CD4-positive, alpha-beta T cell (primary cell): ENCODE data around the gene CALN1. TPM values are rescaled to one million over a fixed set of nuclear protein-coding genes. Genes with fewer than 3 reads are reported as not detected.

Source experiments
- ATAC-seq: fragments of 200-7000 bp; cut with Tn5 transposase; one replicate; pipeline ENCODE4 v1.10.0; 2022; ENCODE audit warnings: mild to moderate bottlenecking; ENCODE audit not compliant: poor library complexity
- CTCF ChIA-PET: fragments of 350-600 bp; sonication (Branson Sonifier 250); formaldehyde crosslinking; loops from one replicate; lab custom pipeline; 2021; ENCODE audit warnings: antibody characterized with exemption, inconsistent platforms; lab: Charles Lee
- POLR2A ChIA-PET: fragments of 350-600 bp; sonication (Branson Sonifier 250); formaldehyde crosslinking; loops from one replicate; lab custom pipeline; 2021; ENCODE audit warnings: antibody characterized with exemption, inconsistent platforms; lab: Charles Lee
- DNase-seq, 14 experiments: peaks; one replicate each; pipeline ENCODE4 v3.0.0-alpha.2; 2013 to 2020; ENCODE audit warnings: mixed read lengths in 2 of 14
- H3K27ac ChIP-seq, 2 donors: one replicate each; pipeline versions ENCODE4 v1.5.1 to v1.7.0; 2013; ENCODE audit warnings: low read length in 2 of 2, low read depth in 1 of 2, mild to moderate bottlenecking in 1 of 2
- H3K27me3 ChIP-seq, 2 experiments: 1 replicate in 1 of 2; 2 replicates in 1 of 2; pipeline versions ENCODE4 v1.6.1 to v1.7.0; 2013; ENCODE audit warnings: low read length in 2 of 2, control low read depth in 1 of 2, mild to moderate bottlenecking in 1 of 2, moderate library complexity in 1 of 2; ENCODE audit not compliant: insufficient read depth in 2 of 2, control insufficient read depth in 1 of 2
- H3K36me3 ChIP-seq: one replicate; pipeline ENCODE4 v1.6.1; 2013; ENCODE audit warnings: low read length, control low read depth; ENCODE audit not compliant: insufficient read depth
- H3K4me1 ChIP-seq: one replicate; pipeline ENCODE4 v1.6.1; 2013; ENCODE audit warnings: low read length, control low read depth; ENCODE audit not compliant: insufficient read depth
- H3K4me3 ChIP-seq: one replicate; pipeline ENCODE4 v1.5.1; 2013; ENCODE audit warnings: mild to moderate bottlenecking, low read length, moderate library complexity
- H3K9me3 ChIP-seq, 2 experiments: 1 replicate in 1 of 2; 2 replicates in 1 of 2; pipeline versions ENCODE4 v1.6.1 to v1.7.0; 2013; ENCODE audit warnings: low read length in 2 of 2, mild to moderate bottlenecking in 2 of 2, control low read depth in 1 of 2, moderate library complexity in 1 of 2; ENCODE audit not compliant: control insufficient read depth in 1 of 2, insufficient read depth in 1 of 2
- H3K27ac Mint-ChIP-seq: one replicate; pipeline ENCODE4 v1.8.0; 2020; ENCODE audit warnings: mixed read lengths
- H3K27me3 Mint-ChIP-seq: one replicate; pipeline ENCODE4 v1.8.0; 2021; ENCODE audit warnings: mixed read lengths
- H3K36me3 Mint-ChIP-seq: one replicate; pipeline ENCODE4 v1.8.0; 2021; ENCODE audit warnings: low read depth, mixed read lengths
- H3K4me1 Mint-ChIP-seq: one replicate; pipeline ENCODE4 v1.8.0; 2021; ENCODE audit warnings: low read depth, mixed read lengths
- H3K4me3 Mint-ChIP-seq: one replicate; pipeline ENCODE4 v1.8.0; 2020; ENCODE audit warnings: mild to moderate bottlenecking, mixed read lengths
- H3K9me3 Mint-ChIP-seq: one replicate; pipeline ENCODE4 v1.8.0; 2020; ENCODE audit warnings: mixed read lengths
- CTCF ChIP-seq: fragments of 200-600 bp; IDR thresholded peaks from one replicate; pipeline ENCODE4 v1.8.0; 2022; ENCODE audit warnings: antibody characterized with exemption, mild to moderate bottlenecking
- intact Hi-C, 2 experiments: fragments of 100-400 bp; cut with DNase I in 1 of 2; cut with micrococcal nuclease in 1 of 2; formaldehyde crosslinking; loops; one replicate each; pipeline versions ENCODE4 v1.15.1 to v1.9.0; 2023 to 2025; cut with DNase I, micrococcal nuclease
- total RNA-seq, 174 experiments: library from RNA in 2 of 174; stranded (reverse) in 2 of 174; gene quantifications; one replicate each; pipeline ENCODE4 v1.2.3 and lab custom pipeline; 2021 to 2026

Gene CALN1
- total RNA-seq, 2 experiments from 2014 or later: 0.06 TPM; not detected in 1

GRCh38 chr7:72281308-72281707 lies 130.8 kb downstream of the CALN1 start:
- DNase-seq (no peak), ATAC-seq (no peak)
- no peaks in the 10 kb centered on the region for H3K4me1 ChIP-seq
- H3K36me3 ChIP-seq: no peaks in the 10 kb centered on the region
- Mint-ChIP-seq H3K4me3 (no peak overlapping the region), H3K4me1 (no peaks in the 10 kb centered on the region), H3K27me3 (no peaks in the 10 kb centered on the region), H3K27ac (no peak overlapping the region), H3K9me3 (peaks cover 15% of the 10 kb centered on the region), H3K36me3 (no peaks in the 10 kb centered on the region)
- H3K9me3 ChIP-seq: peaks cover 5 to 6% of the 10 kb centered on the region in 2 experiments
- CTCF ChIA-PET: no interaction called here
- no peak overlapping the region for H3K27ac ChIP-seq
- POLR2A ChIA-PET: no interaction called here
- H3K27me3 ChIP-seq: no peaks in the 10 kb centered on the region
- intact Hi-C loops: no loop called here
- no peak overlapping the region for H3K4me3 ChIP-seq
- TF ChIP-seq CTCF: no peak

GRCh38 chr7:72279203-72279602 lies 132.9 kb downstream of the CALN1 start:
- ATAC-seq (no peak), DNase-seq (no peak)
- Mint-ChIP-seq H3K4me1 (no peaks in the 10 kb centered on the region), H3K27ac (no peak overlapping the region), H3K27me3 (no peaks in the 10 kb centered on the region), H3K9me3 (peaks cover 18% of the 10 kb centered on the region), H3K36me3 (no peaks in the 10 kb centered on the region), H3K4me3 (no peak overlapping the region)
- Histone ChIP-seq H3K36me3 (no peaks in the 10 kb centered on the region), H3K4me3 (no peak overlapping the region), H3K27me3 (no peaks in the 10 kb centered on the region), H3K27ac (no peak overlapping the region), H3K4me1 (no peaks in the 10 kb centered on the region), H3K9me3 (peaks cover 7 to 13% of the 10 kb centered on the region in 2 experiments)
- no peak for TF ChIP-seq CTCF
- intact Hi-C loops: no loop called here
- ChIA-PET CTCF (no interaction called here), POLR2A (no interaction called here)

- no peak for TF ChIP-seq CTCF
- H3K4me1 Mint-ChIP-seq: no peaks in the 10 kb centered on the region
- no peaks in the 10 kb centered on the region for H3K27me3 Mint-ChIP-seq
- ChIA-PET POLR2A (no interaction called here), CTCF (no interaction called here)
- no peaks in the 10 kb centered on the region for H3K36me3 Mint-ChIP-seq
- no peak for DNase-seq
- ATAC-seq: no peak
- no peak overlapping the region for H3K4me3 ChIP-seq
- H3K27me3 ChIP-seq: no peaks in the 10 kb centered on the region
- H3K27ac Mint-ChIP-seq: no peak overlapping the region
- no peaks in the 10 kb centered on the region for H3K4me1 ChIP-seq
- H3K9me3 Mint-ChIP-seq: peaks cover 16% of the 10 kb centered on the region
- intact Hi-C loops: no loop called here
- peaks cover 7 to 13% of the 10 kb centered on the region in 2 experiments for H3K9me3 ChIP-seq
- no peak overlapping the region for H3K4me3 Mint-ChIP-seq
- H3K27ac ChIP-seq: no peak overlapping the region
- H3K36me3 ChIP-seq: no peaks in the 10 kb centered on the region
Measured at GRCh38 chr7:72278550-72278949, 133.6 kb downstream of the CALN1 start.
